ENCODE measurements around the gene EPM2A.

DNA sequence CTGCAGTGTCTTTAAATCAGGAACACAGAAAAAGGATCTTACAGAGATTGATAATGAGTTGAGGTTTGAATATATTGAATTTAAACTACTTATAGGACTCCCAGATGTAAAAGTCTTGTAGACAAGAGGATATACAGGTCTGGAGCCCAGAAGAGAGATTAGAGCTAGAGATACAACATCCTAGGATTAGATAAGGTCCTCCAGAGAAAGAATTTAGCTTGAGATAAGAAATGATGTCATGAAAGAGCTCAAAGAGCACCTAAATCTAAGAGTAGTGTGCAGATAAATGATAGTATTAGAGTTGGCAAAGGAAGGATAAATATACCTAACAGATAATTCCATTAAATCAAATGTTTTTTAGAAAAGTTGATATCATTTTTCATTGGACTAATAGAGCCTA lies 23.9 kb downstream of the EPM2A start:
- TF ChIP-seq EP300 (IDR thresholded peaks at IDR 0.05) (no peak), POLR2A (IDR thresholded peaks at IDR 0.05) (no peak)

All from stomach (tissue), 4 donors.